HG03139 (cell line): Measurements from ENCODE around the gene ARHGAP1.
"Not testable (repeated sequence)": the region's sequence is repeated elsewhere in the genome, so short reads cannot be mapped to it uniquely, and the experiment has no call there.

ENCODE experiments used
- ATAC-seq: cut with Tn5 transposase; IDR thresholded peaks from one replicate; pipeline ENCODE4 v1.9.1; 2021; ENCODE audit not compliant: unreplicated experiment

ARHGAP1 gene

DNA sequence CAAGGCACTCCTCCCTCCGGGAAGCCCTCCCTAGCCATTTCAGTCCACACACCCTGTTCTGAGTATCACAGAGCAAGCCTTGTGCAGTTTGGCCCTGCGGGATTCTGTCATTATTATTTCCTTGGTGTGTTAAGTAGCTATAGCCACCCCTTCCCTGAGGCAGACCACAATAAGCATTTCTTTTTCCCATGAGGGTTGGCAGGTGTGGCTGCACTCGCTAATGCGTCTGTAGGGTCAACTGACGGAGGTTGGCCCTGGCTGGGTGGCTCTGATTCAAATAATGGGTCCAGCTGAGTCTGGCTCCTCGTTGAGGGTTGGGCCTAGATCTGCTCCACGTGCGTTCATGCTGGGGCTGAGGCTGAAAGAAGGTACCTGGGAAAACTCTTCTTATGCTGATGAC, 23.7 kb upstream of the ARHGAP1 start:
- ATAC-seq = no peak

DNA sequence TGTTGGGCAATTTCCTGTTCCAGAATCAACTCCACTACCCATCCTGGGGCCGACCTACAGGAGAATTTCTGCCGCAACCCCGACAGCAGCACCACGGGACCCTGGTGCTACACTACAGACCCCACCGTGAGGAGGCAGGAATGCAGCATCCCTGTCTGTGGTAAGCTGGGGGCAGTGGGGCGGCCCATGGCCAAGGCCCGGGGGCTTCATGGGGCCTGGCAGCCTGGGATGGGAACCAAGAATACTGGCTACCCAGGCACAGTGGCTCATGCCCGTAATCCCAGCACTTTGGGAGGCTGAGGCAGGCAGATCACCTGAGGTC, 22.9 kb upstream of the ARHGAP1 start:
- no peak for ATAC-seq

DNA sequence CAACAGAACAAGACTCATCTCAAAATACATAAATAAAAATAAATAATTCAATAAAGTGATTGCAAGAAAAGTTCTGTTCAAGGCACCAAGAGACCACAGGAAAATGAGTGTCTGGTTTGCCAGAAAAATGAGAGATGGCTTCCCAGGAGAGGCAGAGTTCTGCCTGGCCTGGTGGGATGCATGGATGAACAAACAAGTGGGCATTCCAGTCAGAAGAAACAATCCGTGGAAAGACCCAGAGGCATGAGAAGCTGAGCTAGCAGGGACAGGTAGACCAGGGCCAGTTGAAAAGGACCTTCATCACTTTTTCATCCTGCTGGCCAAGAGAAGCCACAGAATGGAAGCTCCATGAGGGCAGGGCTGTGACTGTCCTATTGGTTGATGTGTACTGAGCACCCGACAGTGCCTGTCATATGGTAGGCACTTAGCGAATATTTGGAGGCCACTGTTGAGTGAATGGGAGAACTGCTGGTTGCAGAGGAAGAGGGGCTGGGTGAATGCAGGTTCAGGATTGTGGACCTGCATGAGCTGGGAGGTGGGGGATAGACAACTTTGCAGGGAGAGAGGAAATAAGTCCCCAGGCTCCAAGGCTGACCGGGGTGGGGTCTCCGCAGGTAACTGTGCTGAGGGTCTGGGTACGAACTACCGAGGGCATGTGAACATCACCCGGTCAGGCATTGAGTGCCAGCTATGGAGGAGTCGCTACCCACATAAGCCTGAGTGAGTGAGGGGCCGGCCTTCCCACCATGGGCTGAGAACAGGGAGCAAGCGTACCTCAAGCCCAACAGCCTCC, 22.3 kb upstream of the ARHGAP1 start:
- no peak for ATAC-seq

DNA sequence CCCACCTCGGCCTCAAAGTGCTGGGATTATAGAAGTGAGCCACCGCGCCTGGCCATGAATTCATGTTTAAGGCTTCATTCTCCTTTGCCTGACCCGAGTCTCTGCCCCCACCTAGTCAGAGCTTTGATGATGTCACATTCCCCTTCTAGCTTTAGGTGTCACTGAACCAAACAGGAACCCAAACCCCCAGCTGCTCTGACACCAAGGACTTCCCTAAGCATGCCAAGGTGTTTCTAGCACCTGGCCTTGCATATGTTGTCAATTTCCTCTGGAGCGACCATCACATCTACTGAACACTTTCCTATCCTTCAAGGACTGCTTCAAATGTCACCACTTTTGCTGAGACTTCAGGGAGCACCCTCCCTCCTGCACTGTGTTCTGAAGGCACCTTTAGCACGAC, 20.9 kb upstream of the ARHGAP1 start:
- no peak for ATAC-seq

DNA sequence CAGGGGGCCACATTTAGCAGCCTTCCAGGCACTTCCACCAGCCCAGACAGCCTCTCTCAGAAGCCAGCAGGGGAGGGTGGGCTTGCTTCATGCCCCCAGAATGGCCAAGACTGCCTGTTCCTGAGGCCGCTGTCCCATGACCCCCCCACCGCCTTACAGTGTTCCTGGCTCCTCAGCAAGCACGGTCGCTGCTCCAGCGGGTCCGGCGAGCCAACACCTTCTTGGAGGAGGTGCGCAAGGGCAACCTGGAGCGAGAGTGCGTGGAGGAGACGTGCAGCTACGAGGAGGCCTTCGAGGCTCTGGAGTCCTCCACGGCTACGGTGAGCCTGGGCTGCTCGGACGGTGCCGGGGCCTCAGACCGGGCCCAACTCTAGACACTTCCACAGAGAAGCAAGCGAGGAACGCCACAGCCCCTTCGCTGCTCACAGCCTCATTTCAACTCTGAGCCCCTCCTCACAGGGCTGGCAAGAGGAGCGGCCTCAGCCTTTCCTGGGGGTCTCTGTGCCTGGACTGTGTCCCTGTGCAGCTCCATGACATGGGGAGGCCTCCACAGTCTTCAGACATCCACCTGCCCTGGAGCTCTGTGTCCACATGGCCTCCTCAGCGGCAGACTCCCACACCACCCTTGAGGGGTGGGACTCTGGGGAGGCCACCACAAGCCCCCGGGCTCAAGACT, 19.3 kb upstream of the ARHGAP1 start:
- no peak for ATAC-seq

DNA sequence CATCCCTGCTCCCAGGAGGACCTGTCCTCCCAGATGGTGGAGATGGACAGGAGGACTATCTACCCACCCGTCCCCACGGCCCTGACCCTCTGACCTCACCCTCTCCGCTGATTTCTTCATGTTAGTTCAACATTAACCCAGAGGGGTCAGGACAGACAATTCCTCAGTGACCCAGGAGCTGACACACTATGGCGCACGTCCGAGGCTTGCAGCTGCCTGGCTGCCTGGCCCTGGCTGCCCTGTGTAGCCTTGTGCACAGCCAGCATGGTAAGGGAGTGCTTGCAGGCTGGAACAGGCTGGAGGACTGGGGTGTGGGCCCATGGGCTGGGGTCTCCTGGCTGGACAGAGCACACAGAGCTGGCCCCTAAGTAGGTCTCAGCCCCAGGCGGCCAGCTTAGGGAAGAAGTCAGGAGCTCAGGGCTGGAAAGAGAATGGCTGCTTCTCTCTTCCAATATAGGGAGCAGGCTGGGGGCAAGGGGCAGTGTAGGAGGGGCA, 18.7 kb upstream of the ARHGAP1 start, which contains the start of gene F2:
Gene F2 (plus strand): TSS at position 166 of the 495 bp plus-strand sequence. CDS start 23 bp downstream, at position 189.
- ATAC-seq = no peak

DNA sequence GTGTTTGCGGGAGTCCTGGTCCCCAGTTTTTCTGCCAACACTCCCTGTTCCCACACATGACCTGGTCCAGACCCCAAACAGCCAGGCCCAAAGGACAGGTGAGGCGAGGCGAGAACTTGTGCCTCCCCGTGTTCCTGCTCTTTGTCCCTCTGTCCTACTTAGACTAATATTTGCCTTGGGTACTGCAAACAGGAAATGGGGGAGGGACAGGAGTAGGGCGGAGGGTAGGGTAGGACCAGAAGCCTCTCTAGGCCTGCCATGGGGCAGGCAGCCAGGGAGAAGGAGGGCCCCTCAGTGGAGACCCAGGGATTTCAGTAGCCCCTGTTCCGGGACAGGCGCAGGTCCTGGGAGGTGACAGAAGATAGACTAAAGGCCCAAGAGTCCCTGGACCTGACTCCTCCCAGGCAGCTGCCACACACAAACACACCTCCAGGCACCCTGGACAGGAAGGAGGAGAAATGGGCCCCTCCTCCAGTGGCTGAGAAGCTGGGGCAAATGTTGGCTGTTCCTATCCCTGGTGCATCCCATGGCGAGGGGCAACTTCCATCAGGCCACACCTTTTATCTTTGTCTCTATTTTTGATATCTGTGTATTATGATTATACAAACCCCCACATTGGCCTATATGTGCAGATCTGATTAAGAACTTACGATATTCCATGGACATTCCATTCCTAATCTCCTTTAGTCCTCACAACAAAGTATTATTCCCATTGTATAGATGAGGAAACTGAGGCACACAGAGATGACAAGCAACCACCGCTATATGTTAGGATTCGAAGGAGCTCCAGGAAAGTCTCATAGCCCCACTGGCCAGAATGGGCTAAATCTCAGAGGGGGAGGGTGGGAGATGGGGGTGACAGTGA, 18.0 kb upstream of the ARHGAP1 start:
- ATAC-seq = no peak

DNA sequence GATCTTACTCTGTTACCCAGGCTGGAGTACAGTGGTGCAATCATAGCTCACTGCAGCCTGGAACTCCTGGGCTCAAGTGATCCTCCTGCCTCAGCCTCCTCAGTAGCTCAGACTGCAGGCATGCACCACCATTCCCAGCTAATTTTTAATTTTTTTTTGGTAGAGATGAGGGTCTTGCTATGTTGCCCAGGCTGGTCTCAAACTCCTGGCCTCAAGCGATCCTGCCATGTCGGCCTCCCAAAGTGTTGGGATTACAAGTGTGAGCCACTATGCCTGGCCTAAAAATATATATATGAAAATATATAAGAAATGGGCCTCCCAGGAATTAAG, 17.4 kb upstream of the ARHGAP1 start:
- ATAC-seq = not testable (repeated sequence)

DNA sequence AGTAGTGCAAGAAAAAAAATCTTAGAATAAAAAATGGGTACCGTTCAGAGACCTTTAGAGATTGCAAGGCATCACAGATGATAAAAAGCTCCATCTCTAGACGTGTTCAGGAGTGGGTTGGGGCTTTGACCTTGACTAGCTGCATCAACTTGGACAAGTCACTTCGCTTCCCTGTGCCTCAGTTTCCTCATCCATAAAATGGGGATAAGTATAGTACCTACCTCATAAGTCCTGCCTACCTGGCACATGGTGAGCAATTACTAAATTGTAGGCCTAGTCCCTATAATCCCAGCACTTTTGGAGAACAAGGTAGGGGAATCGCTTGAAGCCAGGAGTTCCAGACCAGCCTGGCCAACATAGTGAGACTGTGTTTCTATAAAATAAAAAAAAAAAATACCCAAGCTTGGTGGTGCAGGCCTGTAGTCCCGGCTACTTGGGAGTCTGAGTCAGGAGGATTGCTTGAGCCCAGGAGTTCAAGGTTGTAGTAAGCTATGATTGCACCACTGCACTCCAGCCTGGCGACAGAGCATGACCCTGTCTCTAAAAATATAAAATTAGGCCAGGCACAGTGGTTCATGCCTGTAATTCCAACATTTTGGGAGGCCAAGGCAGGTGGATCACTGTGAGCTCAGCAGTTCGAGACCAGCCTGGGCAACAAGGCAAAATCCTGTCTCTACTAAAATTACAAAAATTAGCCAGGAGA, 12.6 kb upstream of the ARHGAP1 start:
- no peak for ATAC-seq

DNA sequence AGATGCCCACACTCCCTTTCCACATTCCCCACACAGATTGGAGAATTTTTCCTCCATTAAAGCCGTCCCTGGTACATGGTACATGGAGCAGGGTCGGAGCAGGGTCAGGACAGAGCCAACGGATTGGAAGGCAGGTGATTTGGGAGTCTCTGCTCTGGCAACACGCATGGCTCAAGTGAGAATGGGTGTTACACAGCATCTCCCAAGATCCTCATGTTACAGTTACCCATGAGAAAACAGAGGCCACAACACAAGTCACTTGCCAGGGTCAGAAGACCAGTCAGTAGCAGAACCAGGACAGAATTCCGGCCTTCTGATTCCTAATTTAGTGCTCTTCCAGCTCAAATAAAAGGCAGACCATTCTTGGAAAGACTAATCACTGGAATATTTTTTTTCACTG, 10.9 kb upstream of the ARHGAP1 start:
- no peak for ATAC-seq

DNA sequence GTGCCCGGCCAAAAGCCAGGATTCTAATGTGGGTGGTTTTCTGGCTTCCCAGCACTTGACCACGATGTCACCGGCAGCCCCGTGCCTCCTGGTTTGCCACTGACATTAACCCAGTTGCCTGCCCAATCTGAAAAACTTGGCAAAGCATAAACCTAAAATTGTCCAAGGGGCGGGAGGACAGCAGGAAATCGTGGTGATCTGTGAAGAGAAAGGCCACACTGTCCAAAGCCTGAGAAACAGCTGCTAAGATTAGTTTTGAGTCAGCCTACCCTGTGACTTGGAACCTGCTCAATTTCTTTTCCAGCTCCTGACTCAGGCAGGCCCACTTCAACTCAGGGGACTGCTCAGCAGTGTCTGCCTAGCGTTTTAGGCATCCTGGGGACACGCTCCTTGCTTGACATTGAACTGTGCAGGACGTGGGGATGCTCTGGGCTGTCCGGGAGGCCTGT, 10.4 kb upstream of the ARHGAP1 start:
- ATAC-seq = no peak

DNA sequence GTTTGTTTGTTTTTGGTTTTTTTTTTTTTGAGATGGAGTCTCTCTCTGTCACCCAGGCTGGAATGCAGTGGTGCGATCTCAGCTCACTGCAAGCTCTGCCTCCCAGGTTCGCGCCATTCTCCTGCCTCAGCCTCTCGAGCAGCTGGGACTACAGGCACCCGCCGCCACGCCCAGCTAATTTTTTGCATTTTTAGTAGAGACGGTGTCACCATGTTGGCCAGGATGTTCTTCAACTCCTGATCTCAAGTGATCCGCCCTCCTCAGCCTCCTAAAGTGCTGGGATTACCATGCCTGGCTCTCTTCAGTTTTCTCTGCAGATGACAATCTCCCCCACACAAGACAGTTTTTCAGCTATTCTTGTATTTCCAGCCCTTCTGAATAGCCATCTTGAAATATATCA, 8.9 kb upstream of the ARHGAP1 start:
- ATAC-seq = not testable (repeated sequence)

DNA sequence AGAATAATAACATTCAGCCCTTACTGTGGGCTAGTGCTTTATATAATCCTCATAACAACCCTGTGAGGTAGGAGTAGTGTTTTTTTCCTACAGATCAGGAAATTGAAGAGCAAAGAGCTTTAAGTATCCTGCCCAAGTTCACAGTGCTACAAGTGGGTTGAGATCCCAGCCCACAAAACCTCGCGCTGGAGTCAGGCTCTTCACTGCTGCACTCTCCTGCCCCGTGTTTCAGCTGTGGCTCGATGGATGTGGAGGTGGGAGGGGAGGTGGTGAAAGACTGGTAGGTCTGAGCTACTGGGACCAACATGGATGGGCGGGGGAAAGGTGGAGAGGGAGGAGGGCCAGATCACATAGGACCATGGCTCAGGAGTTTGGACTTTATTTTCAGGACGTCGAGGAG, 6.5 kb upstream of the ARHGAP1 start:
- no peak for ATAC-seq

DNA sequence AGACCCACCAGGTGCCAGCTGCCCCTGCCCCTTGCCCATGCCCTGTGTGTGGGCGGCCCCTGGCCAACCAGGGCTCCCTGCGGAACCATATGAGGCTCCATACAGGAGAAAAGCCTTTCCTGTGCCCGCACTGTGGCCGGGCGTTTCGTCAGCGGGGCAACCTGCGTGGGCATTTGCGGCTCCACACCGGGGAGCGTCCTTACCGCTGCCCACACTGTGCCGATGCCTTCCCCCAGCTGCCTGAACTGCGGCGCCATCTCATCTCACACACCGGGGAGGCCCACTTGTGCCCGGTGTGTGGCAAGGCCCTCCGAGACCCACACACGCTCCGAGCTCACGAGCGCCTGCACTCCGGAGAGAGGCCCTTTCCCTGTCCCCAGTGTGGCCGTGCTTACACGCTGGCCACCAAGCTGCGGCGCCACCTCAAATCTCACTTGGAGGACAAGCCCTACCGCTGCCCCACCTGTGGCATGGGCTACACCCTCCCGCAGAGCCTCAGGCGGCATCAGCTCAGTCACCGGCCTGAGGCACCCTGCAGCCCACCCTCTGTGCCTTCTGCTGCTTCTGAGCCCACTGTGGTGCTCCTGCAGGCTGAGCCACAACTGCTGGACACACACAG, 4.8 kb upstream of the ARHGAP1 start:
- ATAC-seq = no peak

DNA sequence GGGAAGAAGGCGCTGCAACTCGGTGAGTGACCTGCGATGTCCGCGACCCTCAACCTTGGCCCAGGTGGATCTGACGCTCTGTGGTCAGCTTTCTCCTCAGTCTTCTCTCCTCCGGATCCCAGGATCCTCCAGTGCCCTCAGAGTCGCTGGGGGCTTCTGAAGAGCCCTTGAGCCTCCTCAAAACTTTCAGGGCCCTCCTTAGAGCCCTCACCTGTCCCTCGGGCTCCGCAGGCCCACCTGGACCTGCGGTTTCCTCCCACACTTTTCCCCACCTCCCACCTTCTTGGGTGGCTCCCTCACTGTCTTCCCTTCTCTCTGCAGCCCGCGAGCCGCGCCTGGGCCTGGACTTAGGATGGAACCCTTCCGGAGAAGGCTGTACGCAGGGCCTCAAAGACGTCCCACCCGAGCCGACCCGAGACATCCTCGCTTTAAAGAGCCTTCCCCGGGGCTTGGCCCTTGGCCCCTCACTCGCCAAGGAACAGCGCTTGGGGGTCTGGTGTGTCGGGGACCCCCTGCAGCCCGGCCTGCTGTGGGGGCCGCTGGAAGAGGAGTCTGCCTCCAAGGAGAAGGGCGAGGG, 747 bp upstream of the ARHGAP1 start:
- no peak for ATAC-seq

DNA sequence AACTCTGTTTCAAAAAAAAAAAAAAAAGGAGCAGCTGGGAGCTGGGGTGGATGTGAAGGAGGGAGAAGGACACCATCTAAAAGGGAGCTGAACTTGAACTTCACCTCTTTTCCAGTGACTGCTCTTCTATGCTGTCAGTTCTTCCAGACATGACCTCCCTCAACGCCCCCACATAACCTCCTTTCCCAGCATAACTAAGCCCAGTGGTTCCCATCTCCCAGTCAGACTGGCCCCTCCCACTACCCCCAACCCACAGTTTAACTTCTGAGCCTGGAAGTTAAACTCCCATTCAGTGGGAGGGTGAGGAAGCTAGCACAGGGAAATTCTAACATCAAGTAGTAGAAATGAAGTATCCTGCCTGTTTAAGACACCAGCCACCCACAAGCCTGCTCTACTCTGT, 1.8 kb downstream of the ARHGAP1 start:
- ATAC-seq = no peak

DNA sequence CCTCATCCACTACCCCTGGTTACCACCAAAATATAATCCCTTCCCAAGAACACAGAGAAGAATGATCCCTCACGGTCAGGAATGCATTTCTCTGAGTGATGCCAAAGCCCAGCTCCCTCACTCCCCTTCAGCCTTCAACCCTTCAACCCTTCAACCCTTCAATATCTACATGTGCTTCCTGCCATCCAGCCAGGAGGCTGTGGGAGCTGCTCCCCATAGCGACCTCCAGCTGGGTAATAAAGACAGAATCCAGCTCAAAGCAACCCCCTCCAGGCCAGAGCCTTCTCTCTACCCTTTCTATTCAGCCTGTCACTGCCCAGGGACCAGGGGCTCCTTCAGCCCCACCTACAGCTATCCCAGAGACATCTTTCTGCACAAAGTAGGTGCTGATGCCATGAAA, 2.7 kb downstream of the ARHGAP1 start:
- no peak for ATAC-seq

DNA sequence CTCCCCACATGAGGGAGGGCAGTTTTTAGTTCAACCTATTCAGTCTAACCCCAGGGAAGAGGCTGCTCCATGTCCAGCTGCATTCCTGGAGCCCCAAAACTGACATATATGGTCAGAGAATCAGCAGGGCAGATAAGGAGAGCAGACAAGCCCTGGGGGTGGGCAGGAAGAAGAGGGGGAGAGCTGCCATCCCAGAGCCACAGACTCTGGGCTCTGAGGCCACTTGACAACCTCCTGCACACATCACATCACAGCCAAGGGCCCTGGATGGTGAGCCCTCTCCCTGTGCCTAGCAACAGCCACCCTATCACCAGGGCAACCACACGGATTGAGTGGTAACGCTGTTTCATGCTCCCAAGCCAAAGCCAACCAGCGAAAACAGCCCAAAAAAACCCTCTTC, 3.1 kb downstream of the ARHGAP1 start:
- ATAC-seq = no peak

DNA sequence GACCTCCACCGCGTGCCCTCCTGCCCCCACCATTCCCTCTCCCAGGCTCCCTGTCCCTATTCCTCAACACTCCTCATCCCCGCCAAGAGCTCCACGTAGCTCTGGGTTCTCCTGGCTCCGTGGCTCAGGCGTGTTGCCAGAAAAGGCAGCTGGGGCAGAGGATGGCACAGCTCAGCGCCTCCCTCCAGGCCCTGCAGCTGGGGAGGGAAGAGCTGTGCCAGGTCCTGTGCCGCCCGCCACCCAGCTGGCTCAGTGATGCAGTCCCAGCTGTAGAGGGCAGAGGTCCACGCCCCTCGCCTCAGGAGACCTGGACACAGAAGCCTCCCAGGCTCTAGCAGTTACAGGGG, 4.2 kb downstream of the ARHGAP1 start:
- ATAC-seq = no peak
